Uterus (tissue), 4 donors: ENCODE measurements around the gene TSEN34. TPM values are rescaled to one million over a fixed set of nuclear protein-coding genes. Genes with fewer than 3 reads are reported as not detected.
A peak's percentile ranks its signal among the peaks of the same experiment; 100 is the strongest.
"Not testable (repeated sequence)": the region's sequence is repeated elsewhere in the genome, so short reads cannot be mapped to it uniquely, and the experiment has no call there.

ENCODE experiments used
- DNase-seq, 2 donors: peaks; one replicate each; pipeline ENCODE4 v3.0.0-alpha.2; 2019 to 2020
- H3K27ac ChIP-seq, 2 donors: fragments of 200-600 bp; sonication (generic); 1 replicate in 1 of 2; 2 replicates in 1 of 2; pipeline ENCODE4 v1.5.1; 2016 to 2018
- H3K27me3 ChIP-seq, 2 donors: fragments of 200-600 bp; sonication (generic); one replicate each; pipeline ENCODE4 v1.5.1; 2018 to 2019; ENCODE audit warnings: control low read depth in 1 of 2
- H3K36me3 ChIP-seq, 2 donors: fragments of 200-600 bp; sonication (generic); one replicate each; pipeline ENCODE4 v1.5.1; 2019; ENCODE audit warnings: control low read depth in 1 of 2
- H3K4me1 ChIP-seq, 2 donors: fragments of 200-600 bp; sonication (generic); one replicate each; pipeline ENCODE4 v1.5.1; 2018 to 2019; ENCODE audit warnings: control low read depth in 1 of 2
- H3K4me3 ChIP-seq, 2 donors: fragments of 200-600 bp; sonication (generic); 1 replicate in 1 of 2; 2 replicates in 1 of 2; pipeline ENCODE4 v1.5.1; 2018 to 2019; ENCODE audit warnings: mild to moderate bottlenecking in 1 of 2
- H3K9me3 ChIP-seq, 2 donors: fragments of 200-600 bp; sonication (generic); one replicate each; pipeline ENCODE4 v1.5.1; 2019; ENCODE audit warnings: control low read depth in 1 of 2
- POLR2A ChIP-seq, 2 donors: fragments of 450-650 bp; IDR thresholded peaks; one replicate each; pipeline ENCODE4 v1.6.1; 2016; ENCODE audit warnings: antibody characterized with exemption in 2 of 2, mild to moderate bottlenecking in 1 of 2, moderate library complexity in 1 of 2
- intact Hi-C: fragments of 100-400 bp; cut with DNase I; formaldehyde crosslinking; loops from one replicate; pipeline ENCODE4 v1.15.1; 2023; ENCODE audit warnings: low total_unique reads
- total RNA-seq, 4 donors: library from RNA; depleted of rRNA in 3 of 4; stranded (reverse); fragments of >200 nt in 3 of 4; gene quantifications; one replicate each; pipeline versions ENCODE4 v1.1.0 to v1.2.4, GENCODE V29; 2014 to 2023
- TF ChIP-seq, protein P1 (sequence below), 4 experiments: fragments of 200-600 bp in 2 of 4; fragments of 450-650 bp in 2 of 4; sonication (generic) in 2 of 4; IDR thresholded peaks; one replicate each; pipeline ENCODE4 v1.5.1; 2016 to 2019; ENCODE audit warnings: antibody characterized with exemption in 4 of 4, mild to moderate bottlenecking in 2 of 4, moderate library complexity in 1 of 4
- donor health status: DM: yes; HTN: yes; CAD: no.

TSEN34 gene
- total RNA-seq, 4 donors from 2014 or later = 13.1 to 66.4 (median 32.2) TPM

GRCh38 chr19:54191811-54192453, 824 bp downstream of the TSEN34 start:
- TF ChIP-seq, protein P1, sequence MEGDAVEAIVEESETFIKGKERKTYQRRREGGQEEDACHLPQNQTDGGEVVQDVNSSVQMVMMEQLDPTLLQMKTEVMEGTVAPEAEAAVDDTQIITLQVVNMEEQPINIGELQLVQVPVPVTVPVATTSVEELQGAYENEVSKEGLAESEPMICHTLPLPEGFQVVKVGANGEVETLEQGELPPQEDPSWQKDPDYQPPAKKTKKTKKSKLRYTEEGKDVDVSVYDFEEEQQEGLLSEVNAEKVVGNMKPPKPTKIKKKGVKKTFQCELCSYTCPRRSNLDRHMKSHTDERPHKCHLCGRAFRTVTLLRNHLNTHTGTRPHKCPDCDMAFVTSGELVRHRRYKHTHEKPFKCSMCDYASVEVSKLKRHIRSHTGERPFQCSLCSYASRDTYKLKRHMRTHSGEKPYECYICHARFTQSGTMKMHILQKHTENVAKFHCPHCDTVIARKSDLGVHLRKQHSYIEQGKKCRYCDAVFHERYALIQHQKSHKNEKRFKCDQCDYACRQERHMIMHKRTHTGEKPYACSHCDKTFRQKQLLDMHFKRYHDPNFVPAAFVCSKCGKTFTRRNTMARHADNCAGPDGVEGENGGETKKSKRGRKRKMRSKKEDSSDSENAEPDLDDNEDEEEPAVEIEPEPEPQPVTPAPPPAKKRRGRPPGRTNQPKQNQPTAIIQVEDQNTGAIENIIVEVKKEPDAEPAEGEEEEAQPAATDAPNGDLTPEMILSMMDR (IDR thresholded peaks at IDR 0.05) = no peak
- TF ChIP-seq POLR2A (IDR thresholded peaks at IDR 0.05) = no peak
- Histone ChIP-seq H3K27ac (peak overlapping the region; percentile 98), H3K9me3 (no peaks in the 10 kb centered on the region), H3K4me1 (peaks cover 0 to 17% of the 10 kb centered on the region in 2 donors), H3K4me3 (peak overlapping the region; percentile 59 to 63), H3K27me3 (no peaks in the 10 kb centered on the region), H3K36me3 (no peaks in the 10 kb centered on the region)
- intact Hi-C loops = loop anchor here (5.0 kb wide), 1 partner anchor 315 kb away; no protein-coding TSS in a partner anchor
- DNase-seq = no peak

GRCh38 chr19:54193011-54193410, 1.9 kb downstream of the TSEN34 start:
- H3K27ac ChIP-seq = no peak overlapping the region
- no peaks in the 10 kb centered on the region for H3K9me3 ChIP-seq
- intact Hi-C loops = loop anchor here (5.0 kb wide), 1 partner anchor 316 kb away; no protein-coding TSS in a partner anchor
- H3K4me3 ChIP-seq = no peak overlapping the region
- H3K4me1 ChIP-seq = peaks cover 0 to 16% of the 10 kb centered on the region in 2 donors
- H3K27me3 ChIP-seq = no peaks in the 10 kb centered on the region
- TF ChIP-seq, protein P1 (IDR thresholded peaks at IDR 0.05) = no peak
- no peak for TF ChIP-seq POLR2A (IDR thresholded peaks at IDR 0.05)
- no peak for DNase-seq
- no peaks in the 10 kb centered on the region for H3K36me3 ChIP-seq

GRCh38 chr19:54194463-54194862, 3.4 kb downstream of the TSEN34 start:
- H3K27me3 ChIP-seq, DNase-seq, H3K4me1 ChIP-seq, H3K9me3 ChIP-seq, H3K27ac ChIP-seq, H3K4me3 ChIP-seq, H3K36me3 ChIP-seq: not testable (repeated sequence)
- intact Hi-C loops = loop anchor here (5.0 kb wide), 1 partner anchor 317 kb away; no protein-coding TSS in a partner anchor

DNA sequence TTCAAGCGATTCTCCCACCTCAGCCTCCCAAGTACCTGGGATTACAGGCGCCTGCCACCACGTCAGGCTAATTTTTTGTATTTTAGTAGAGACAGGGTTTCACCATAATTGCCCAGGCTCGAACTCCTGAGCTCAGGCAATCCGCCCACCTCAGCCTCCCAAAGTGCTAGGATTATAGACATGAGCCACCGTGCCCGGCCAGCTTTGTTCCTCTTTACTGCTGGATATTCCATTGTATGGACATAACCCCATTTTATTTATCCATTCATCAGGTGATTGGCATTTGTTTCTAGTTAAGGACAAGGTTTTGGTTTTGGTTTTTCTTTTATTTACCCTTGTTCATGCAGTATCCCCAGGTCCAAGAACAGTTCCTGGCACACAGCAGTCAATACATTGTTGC, 5.4 kb downstream of the TSEN34 start:
- Histone ChIP-seq H3K4me3 (no peak overlapping the region), H3K27me3 (no peaks in the 10 kb centered on the region), H3K9me3 (no peaks in the 10 kb centered on the region), H3K4me1 (peaks cover 0 to 14% of the 10 kb centered on the region in 2 donors), H3K36me3 (no peaks in the 10 kb centered on the region), H3K27ac (no peak overlapping the region)
- no peak for DNase-seq
- intact Hi-C loops = no loop called here
- TF ChIP-seq, protein P1 (IDR thresholded peaks at IDR 0.05) = no peak
- TF ChIP-seq POLR2A (IDR thresholded peaks at IDR 0.05) = no peak

GRCh38 chr19:54197121-54197520, 6.0 kb downstream of the TSEN34 start:
- no peaks in the 10 kb centered on the region for H3K36me3 ChIP-seq
- TF ChIP-seq POLR2A (IDR thresholded peaks at IDR 0.05) = no peak
- TF ChIP-seq, protein P1 (IDR thresholded peaks at IDR 0.05) = no peak
- DNase-seq = no peak
- H3K27ac ChIP-seq = no peak overlapping the region
- peaks cover 2 to 14% of the 10 kb centered on the region in 2 donors for H3K4me1 ChIP-seq
- H3K27me3 ChIP-seq = no peaks in the 10 kb centered on the region
- no peaks in the 10 kb centered on the region for H3K9me3 ChIP-seq
- intact Hi-C loops = no loop called here
- H3K4me3 ChIP-seq = no peak overlapping the region
